ENCODE measurements around the gene HOXB6. TPM values are rescaled to one million over a fixed set of nuclear protein-coding genes. Genes with fewer than 3 reads are reported as not detected.
A peak's percentile ranks its signal among the peaks of the same experiment; 100 is the strongest.

Gene HOXB6
- total RNA-seq, 2 experiments from 2014 or later, result not detected

DNA sequence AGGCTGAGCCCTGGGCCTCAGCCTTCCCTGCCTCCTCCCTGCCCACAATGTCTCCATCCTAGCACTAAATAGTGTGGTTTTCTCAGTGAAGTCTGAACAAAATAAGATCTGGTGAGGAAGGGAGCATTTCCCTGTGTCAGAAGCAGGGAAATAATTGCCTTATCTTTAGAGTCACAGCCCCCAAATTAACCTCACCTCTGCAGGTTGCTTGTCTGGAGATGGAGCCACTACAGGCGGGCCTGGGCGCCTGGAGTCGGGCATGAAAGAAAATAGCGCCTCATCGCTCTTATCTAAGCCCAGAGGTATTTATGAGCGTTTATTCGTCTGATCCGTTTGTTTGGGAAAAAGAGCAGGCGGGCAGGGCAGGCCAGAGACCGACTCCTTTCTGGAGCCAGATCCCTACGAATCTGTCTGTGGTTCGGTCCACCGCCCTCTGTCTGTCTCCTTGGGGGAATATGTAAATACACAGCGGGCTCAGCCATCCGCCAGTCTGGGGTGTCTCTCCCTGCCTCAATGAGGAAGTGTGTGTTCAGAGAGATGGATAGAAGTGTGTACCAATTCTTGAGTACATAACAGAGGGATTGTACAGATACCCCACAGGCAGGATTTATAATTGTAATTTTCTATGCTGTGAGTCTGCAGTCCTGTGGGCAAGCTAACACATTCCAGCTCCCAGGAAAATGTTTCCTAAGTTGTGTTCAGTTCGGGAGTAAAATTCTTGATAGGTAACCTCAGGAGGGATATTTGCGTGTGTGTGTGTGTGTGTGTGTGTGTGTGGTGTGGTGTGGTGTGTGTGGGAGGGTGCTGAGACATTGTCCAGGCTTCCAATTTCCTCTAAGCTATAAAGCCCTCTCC is 4.3 kb downstream of the HOXB6 start:
- Mint-ChIP-seq H3K27me3 (peaks cover 90% of the 10 kb centered on the region), H3K36me3 (ENCODE audit: low read depth) (no peaks in the 10 kb centered on the region), H3K4me1 (ENCODE audit: low read depth) (peaks cover 35% of the 10 kb centered on the region), H3K4me3 (no peak overlapping the region), H3K27ac (no peak overlapping the region), H3K9me3 (no peaks in the 10 kb centered on the region)
- ChIA-PET POLR2A (interaction anchor here (0.6 to 1.3 kb wide), 5 partner anchors 12 to 237 kb away, joined by 3 to 5 read pairs (median 3); no protein-coding TSS in a partner anchor), CTCF (interaction anchor here (0.9 to 1.5 kb wide), 5 partner anchors 9 to 264 kb away, joined by 3 to 4 read pairs (median 4); no protein-coding TSS in a partner anchor)
- DNase-seq, result no peak
- no peak for ATAC-seq
- TF ChIP-seq CTCF (IDR thresholded peaks at IDR 0.05), result no peak
- intact Hi-C loops (cut with micrococcal nuclease), result no loop called here

GRCh38 chr17:48599354-48599753 is 5.4 kb downstream of the HOXB6 start:
- DNase-seq (no peak), ATAC-seq (no peak)
- intact Hi-C loops (cut with micrococcal nuclease), result no loop called here
- CTCF ChIA-PET, result interaction anchor here (1.0 kb wide), 1 partner anchor 133 kb away, joined by 3 read pairs; no protein-coding TSS in a partner anchor
- Mint-ChIP-seq H3K36me3 (ENCODE audit: low read depth) (no peaks in the 10 kb centered on the region), H3K9me3 (no peaks in the 10 kb centered on the region), H3K27ac (no peak overlapping the region), H3K27me3 (peaks cover 88% of the 10 kb centered on the region), H3K4me3 (no peak overlapping the region), H3K4me1 (ENCODE audit: low read depth) (peaks cover 33% of the 10 kb centered on the region)
- POLR2A ChIA-PET, result interaction anchor here (1.2 kb wide), 1 partner anchor 19 kb away, joined by 3 read pairs; no protein-coding TSS in a partner anchor
- TF ChIP-seq CTCF (IDR thresholded peaks at IDR 0.05), result no peak

GRCh38 chr17:48598736-48599135 is 6.0 kb downstream of the HOXB6 start:
- Mint-ChIP-seq H3K9me3 (no peaks in the 10 kb centered on the region), H3K27me3 (peaks cover 87% of the 10 kb centered on the region), H3K4me1 (ENCODE audit: low read depth) (peaks cover 33% of the 10 kb centered on the region), H3K27ac (no peak overlapping the region), H3K36me3 (ENCODE audit: low read depth) (no peaks in the 10 kb centered on the region), H3K4me3 (peak overlapping the region; percentile 59)
- no peak for DNase-seq
- intact Hi-C loops (cut with micrococcal nuclease), result no loop called here
- no peak for TF ChIP-seq CTCF (IDR thresholded peaks at IDR 0.05)
- ChIA-PET POLR2A (interaction anchor here (0.6 to 1.2 kb wide), 3 partner anchors 19 to 587 kb away, joined by 3 read pairs; no protein-coding TSS in a partner anchor), CTCF (interaction anchor here (1.0 kb wide), 1 partner anchor 134 kb away, joined by 3 read pairs; no protein-coding TSS in a partner anchor)
- no peak for ATAC-seq

GRCh38 chr17:48597778-48598631 is 6.8 kb downstream of the HOXB6 start:
- Mint-ChIP-seq H3K4me3 (peak overlapping the region; percentile 59), H3K9me3 (no peaks in the 10 kb centered on the region), H3K27ac (no peak overlapping the region), H3K27me3 (peaks cover 85% of the 10 kb centered on the region), H3K4me1 (ENCODE audit: low read depth) (peaks cover 35% of the 10 kb centered on the region), H3K36me3 (ENCODE audit: low read depth) (no peaks in the 10 kb centered on the region)
- CTCF ChIA-PET, result no interaction called here
- intact Hi-C loops (cut with micrococcal nuclease), result no loop called here
- no peak for TF ChIP-seq CTCF (IDR thresholded peaks at IDR 0.05)
- POLR2A ChIA-PET, result interaction anchor here (0.6 to 0.8 kb wide), 2 partner anchors 348 to 587 kb away, joined by 3 read pairs; no protein-coding TSS in a partner anchor
- DNase-seq (peak; percentile 50), ATAC-seq (peak; percentile 15)

Data from activated CD8-positive, alpha-beta T cell treated with anti-CD3 and anti-CD28 coated beads for 36 hours (primary cell).